Fibroblast of villous mesenchyme (primary cell): ENCODE measurements around the gene TENT5C. TPM values are rescaled to one million over a fixed set of nuclear protein-coding genes. Genes with fewer than 3 reads are reported as not detected.

Source experiments
- DNase-seq: peaks from one replicate; pipeline ENCODE4 v3.0.0-alpha.2; 2010; ENCODE audit warnings: low read depth
- H3K4me3 ChIP-seq: 2 replicates; pipeline ENCODE4 v1.5.1; 2011; ENCODE audit warnings: low read depth, mild to moderate bottlenecking, low read length
- CTCF ChIP-seq: IDR thresholded peaks from 2 replicates; pipeline ENCODE4 v1.5.1; 2012; ENCODE audit warnings: low read depth, mild to moderate bottlenecking, low read length; ENCODE audit not compliant: insufficient read depth
- total RNA-seq: library from RNA; depleted of rRNA; stranded (reverse); fragments of >200 nt; gene quantifications from 2 replicates; pipeline ENCODE4 v1.2.3, GENCODE V29; 2012

Gene TENT5C
- total RNA-seq, 1 donor = 4.3 TPM

- TF ChIP-seq CTCF = no peak
- peak overlapping the region; percentile 77 for H3K4me3 ChIP-seq
- peak; percentile 54 for DNase-seq
Measured at GRCh38 chr1:117606649-117607430, 992 bp downstream of the TENT5C start.

GRCh38 chr1:117607471-117607870 is 1.6 kb downstream of the TENT5C start:
- no peak for DNase-seq
- H3K4me3 ChIP-seq = no peak overlapping the region

GRCh38 chr1:117608115-117608615 is 2.3 kb downstream of the TENT5C start:
- no peak for TF ChIP-seq CTCF
- H3K4me3 ChIP-seq = no peak overlapping the region
- DNase-seq = no peak

More at GRCh38 chr1:117607471-117607870, 1.6 kb downstream of the TENT5C start:
- TF ChIP-seq CTCF = no peak

- TF ChIP-seq CTCF = no peak
- DNase-seq = no peak
- H3K4me3 ChIP-seq = no peak overlapping the region
Measured at GRCh38 chr1:117608758-117609157, 2.9 kb downstream of the TENT5C start.

- H3K4me3 ChIP-seq = no peak overlapping the region
- DNase-seq = no peak
- no peak for TF ChIP-seq CTCF
Measured at GRCh38 chr1:117609471-117609911, 3.6 kb downstream of the TENT5C start.

- TF ChIP-seq CTCF = no peak
- H3K4me3 ChIP-seq = no peak overlapping the region
- DNase-seq = no peak
Measured at GRCh38 chr1:117610036-117610435, 4.2 kb downstream of the TENT5C start.

GRCh38 chr1:117611121-117611601 is 5.3 kb downstream of the TENT5C start:
- TF ChIP-seq CTCF = no peak
- no peak overlapping the region for H3K4me3 ChIP-seq
- peak; percentile 13 for DNase-seq
